ENCODE measurements around the gene FAM184A. TPM values are rescaled to one million over a fixed set of nuclear protein-coding genes. Genes with fewer than 3 reads are reported as not detected.

The FAM184A gene
- total and polyA plus RNA-seq, 10 of the 15 experiments (the other 5 are each of a cell fraction or from before 2014, with no cell fraction given): 0.15 to 0.23 TPM; not detected in 8

DNA sequence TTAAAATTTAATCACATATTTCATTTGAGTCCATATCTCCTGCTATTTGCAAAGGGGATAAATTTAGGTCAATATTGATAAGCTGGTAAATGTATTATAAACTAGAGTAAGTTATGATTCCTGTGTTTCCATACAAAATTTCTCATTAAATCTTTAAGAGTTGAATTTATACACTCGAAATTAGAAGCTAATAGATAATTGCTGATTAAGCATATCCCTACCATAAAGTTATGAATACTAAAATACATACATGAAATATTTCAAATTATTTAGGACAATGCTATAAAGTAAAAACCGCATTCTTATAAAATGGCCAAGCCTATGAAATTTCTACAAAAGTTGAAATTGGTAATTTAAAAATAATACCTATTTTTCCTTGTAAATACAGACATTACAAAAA, 71.5 kb downstream of the FAM184A start:
- no peak for ATAC-seq
- ChIA-PET RAD21 (ENCODE audit: unreplicated experiment) (no interaction called here), SMC1A (ENCODE audit: uncharacterized antibody, unreplicated experiment) (interaction anchor here (1.2 to 1.3 kb wide), 2 partner anchors 8 to 39 kb away, joined by 3 to 4 read pairs; no protein-coding TSS in a partner anchor), POLR2A (no interaction called here), CTCF (interaction anchor here (0.7 kb wide), 1 partner anchor 41 kb away, joined by 3 read pairs; no protein-coding TSS in a partner anchor)
- 17% methylated on average over 2 of the region's 2 CpGs for WGBS (ENCODE audit: insufficient coverage, insufficient replicate concordance, low lambda C conversion rate, missing lambda C conversion rate)
- no TSS peak for BruUV-seq (replicated peaks)
- H4K20me1 ChIP-seq (ENCODE audit: control insufficient read depth, insufficient read depth): no peaks in the 10 kb centered on the region
- H3K27me3 ChIP-seq (replicated peaks in 1 of 2; ENCODE audit: control insufficient read depth in 2 of 2, insufficient read depth in 2 of 2, low read length in 1 of 2): no peaks in the 10 kb centered on the region; a peak in 1 of 4 replicates
- H3K36me3 ChIP-seq (ENCODE audit: control insufficient read depth in 2 of 2, insufficient read depth in 2 of 2, low read length in 1 of 2): no peaks in the 10 kb centered on the region
- no peaks in the 10 kb centered on the region for H3K9me3 ChIP-seq (replicated peaks; ENCODE audit: control insufficient read depth, insufficient read depth, low read length)
- in situ Hi-C loops (cut with MboI) (no loop called here), intact Hi-C loops (cut with micrococcal nuclease; ENCODE audit: unreplicated experiment) (no loop called here)
- H3K27ac ChIP-seq (ENCODE audit: control insufficient read depth, insufficient read depth): no peak overlapping the region
- no peak overlapping the region for H2AFZ ChIP-seq (ENCODE audit: control insufficient read depth, low read depth, low read length)
- H3K79me2 ChIP-seq (ENCODE audit: control insufficient read depth, insufficient read depth, low read length): no peaks in the 10 kb centered on the region
- no peak for FAIRE-seq
- H3K9ac ChIP-seq (ENCODE audit: control insufficient read depth, insufficient read depth, low read length): no peak overlapping the region
- no peak for DNase-seq (ENCODE audit: low read depth, low spot score)
- H3K4me1 ChIP-seq (ENCODE audit: control insufficient read depth, insufficient read depth, low read length): no peaks in the 10 kb centered on the region
- H3K4me3 ChIP-seq: no peak overlapping the region
- H3K4me2 ChIP-seq (ENCODE audit: control insufficient read depth, insufficient read depth): no peak overlapping the region
- TF ChIP-seq MYB (IDR thresholded peaks at IDR 0.05; ENCODE audit: borderline replicate concordance, low read depth, low read length) (no peak), SMAD1 (IDR thresholded peaks at IDR 0.05; ENCODE audit: low read depth, partially characterized antibody) (no peak), CTCF (IDR thresholded peaks at IDR 0.05 in 2 of 3, conservative IDR thresholded peaks at IDR 0.05 in 1 of 3; ENCODE audit: control insufficient read depth in 2 of 3, extremely low read depth in 1 of 3, insufficient read depth in 1 of 3, low read depth in 3 of 3, low read length in 3 of 3) (no peak), ZBED1 (IDR thresholded peaks at IDR 0.05; ENCODE audit: borderline replicate concordance) (no peak), SMAD5 (IDR thresholded peaks at IDR 0.05; ENCODE audit: low read depth) (no peak), USF1 (IDR thresholded peaks at IDR 0.05; ENCODE audit: borderline replicate concordance, extremely low read length, insufficient read depth, low read depth, low read length) (no peak), RCOR1 (conservative IDR thresholded peaks at IDR 0.05; ENCODE audit: low read depth, low read length) (no peak), REST (IDR thresholded peaks at IDR 0.05; ENCODE audit: low read depth, low read length) (no peak), RAD51 (IDR thresholded peaks at IDR 0.05) (no peak), ZNF622 (IDR thresholded peaks at IDR 0.05) (no peak), IRF4 (IDR thresholded peaks at IDR 0.05; ENCODE audit: low read depth, low read length) (no peak), CEBPZ (IDR thresholded peaks at IDR 0.05; ENCODE audit: low read depth, low read length) (no peak), MEF2A (IDR thresholded peaks at IDR 0.05; ENCODE audit: insufficient read depth, low read depth, low read length) (no peak), YY1 (IDR thresholded peaks at IDR 0.05; ENCODE audit: low read depth, low read length) (no peak)
- TF ChIP-seq, protein P1, sequence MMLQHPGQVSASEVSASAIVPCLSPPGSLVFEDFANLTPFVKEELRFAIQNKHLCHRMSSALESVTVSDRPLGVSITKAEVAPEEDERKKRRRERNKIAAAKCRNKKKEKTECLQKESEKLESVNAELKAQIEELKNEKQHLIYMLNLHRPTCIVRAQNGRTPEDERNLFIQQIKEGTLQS (IDR thresholded peaks at IDR 0.05; ENCODE audit: borderline replicate concordance, extremely low read depth, low read depth, low read length): no peak

Data from GM12878 (cell line).